BE2C (cell line): ENCODE measurements around the gene IFT52.

Experiments used
- DNase-seq: peaks from one replicate; pipeline ENCODE4 v3.0.0-alpha.2; 2020
- H3K27me3 ChIP-seq: fragments of 250-450 bp; sonication (Bioruptor Pico); 2 replicates; pipeline ENCODE4 v1.5.1; 2020; ENCODE audit warnings: mild to moderate bottlenecking
- H3K36me3 ChIP-seq: fragments of 250-450 bp; sonication (Bioruptor Pico); 2 replicates; pipeline ENCODE4 v1.5.1; 2020; ENCODE audit warnings: mild to moderate bottlenecking
- H3K4me1 ChIP-seq: fragments of 250-450 bp; sonication (Bioruptor Pico); 2 replicates; pipeline ENCODE4 v1.5.1; 2020
- H3K4me3 ChIP-seq: 2 replicates; pipeline ENCODE4 v1.5.1; 2011; ENCODE audit warnings: low read depth, low read length
- H3K9me3 ChIP-seq: fragments of 250-450 bp; sonication (Bioruptor Pico); 2 replicates; pipeline ENCODE4 v1.5.1; 2020
- CTCF ChIP-seq: IDR thresholded peaks from 2 replicates; pipeline ENCODE4 v1.5.1; 2012; ENCODE audit warnings: mild to moderate bottlenecking, low read depth, low read length

Gene IFT52

DNA sequence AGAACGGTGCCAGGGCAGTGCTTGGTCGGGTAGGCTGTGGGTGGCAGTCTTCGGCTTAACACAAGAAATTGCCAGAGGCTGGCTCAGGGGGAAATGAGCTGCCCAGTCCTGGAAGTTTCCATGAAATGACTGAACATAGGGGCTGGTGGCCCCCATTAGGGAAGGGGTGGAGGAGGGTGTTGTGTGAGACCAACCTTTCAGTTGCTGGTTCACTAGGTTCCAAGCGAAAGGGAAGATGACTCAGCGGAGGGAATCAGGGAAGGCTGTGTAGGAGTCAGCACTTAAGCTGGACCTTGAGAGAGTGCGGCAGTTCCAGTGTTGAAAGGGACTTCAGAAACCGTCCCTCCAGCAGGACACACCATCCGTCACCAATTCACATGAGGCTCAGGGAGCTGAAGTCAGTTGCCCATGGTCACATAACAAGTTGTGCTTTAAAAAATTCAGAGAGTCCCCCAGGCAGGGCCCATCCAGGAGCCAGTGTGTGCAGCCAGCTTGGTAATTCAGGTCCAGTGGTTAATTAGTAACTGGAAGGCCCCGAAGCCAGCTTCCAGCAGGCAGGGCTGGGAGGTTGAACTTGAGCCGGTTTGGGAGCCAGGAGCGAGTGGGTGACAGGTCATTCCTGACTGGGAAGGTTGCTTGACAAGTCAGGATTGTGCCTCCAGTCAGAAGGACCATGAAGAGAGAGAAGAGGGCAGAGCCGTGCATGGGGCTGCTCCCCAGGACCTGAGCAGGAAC lies 32.2 kb upstream of the IFT52 start, which contains the start of gene SGK2:
Gene SGK2 (plus strand): TSS at position 616 of the 735 bp plus-strand sequence. CDS start 7,469 bp downstream, outside the sequence.
- H3K4me3 ChIP-seq, result no peak within 1 kb of the TSS
- no peaks in the 10 kb centered on the region for H3K27me3 ChIP-seq
- no peaks in the 10 kb centered on the region for H3K36me3 ChIP-seq
- DNase-seq, result no peak
- peaks cover 7% of the 10 kb centered on the region for H3K4me1 ChIP-seq
- no peak for TF ChIP-seq CTCF
- H3K9me3 ChIP-seq, result no peaks in the 10 kb centered on the region

DNA sequence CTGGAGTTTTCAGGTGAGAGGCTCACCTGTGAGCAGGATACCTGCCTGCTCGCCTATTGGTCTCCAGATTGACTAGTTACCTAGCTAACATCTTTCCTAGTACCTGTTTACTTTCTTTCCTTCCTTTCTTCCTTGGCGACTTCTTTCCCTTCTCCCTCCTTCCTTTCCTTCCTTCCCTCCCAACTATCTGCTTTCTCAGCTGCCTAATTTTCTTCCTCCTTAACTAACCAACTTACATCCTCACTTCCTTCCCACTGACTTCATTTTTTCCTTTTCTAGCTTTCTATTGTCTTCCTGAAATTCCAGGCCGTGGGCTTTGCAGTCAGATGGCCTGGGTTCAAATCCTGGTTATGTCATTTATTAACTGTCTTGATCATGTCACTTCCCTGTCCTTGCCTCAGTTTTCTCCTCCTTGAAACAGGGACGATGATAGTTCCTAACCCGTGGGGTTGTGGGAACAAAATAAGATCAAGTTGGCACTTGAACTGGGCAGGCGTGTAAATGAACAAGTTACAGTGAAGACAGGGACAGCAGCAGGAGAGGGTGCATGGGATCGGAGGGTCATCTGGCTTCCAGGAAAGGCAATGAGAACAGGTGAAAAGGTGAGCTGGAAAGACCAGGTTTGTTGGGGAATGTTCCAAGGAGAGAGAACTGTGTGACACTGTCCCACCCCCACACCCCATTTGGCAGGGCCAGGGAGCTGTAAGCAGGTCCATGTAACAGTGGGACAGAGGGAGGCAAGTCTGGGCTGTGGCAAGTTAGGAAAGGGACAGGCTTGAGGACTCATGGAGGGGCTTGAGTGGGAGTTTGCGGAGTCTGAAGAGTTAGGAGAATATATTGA lies 31.4 kb upstream of the IFT52 start:
- no peak for DNase-seq
- H3K9me3 ChIP-seq, result no peaks in the 10 kb centered on the region
- no peak for TF ChIP-seq CTCF
- no peaks in the 10 kb centered on the region for H3K27me3 ChIP-seq
- no peak overlapping the region for H3K4me3 ChIP-seq
- peaks cover 7% of the 10 kb centered on the region for H3K4me1 ChIP-seq
- no peaks in the 10 kb centered on the region for H3K36me3 ChIP-seq

DNA sequence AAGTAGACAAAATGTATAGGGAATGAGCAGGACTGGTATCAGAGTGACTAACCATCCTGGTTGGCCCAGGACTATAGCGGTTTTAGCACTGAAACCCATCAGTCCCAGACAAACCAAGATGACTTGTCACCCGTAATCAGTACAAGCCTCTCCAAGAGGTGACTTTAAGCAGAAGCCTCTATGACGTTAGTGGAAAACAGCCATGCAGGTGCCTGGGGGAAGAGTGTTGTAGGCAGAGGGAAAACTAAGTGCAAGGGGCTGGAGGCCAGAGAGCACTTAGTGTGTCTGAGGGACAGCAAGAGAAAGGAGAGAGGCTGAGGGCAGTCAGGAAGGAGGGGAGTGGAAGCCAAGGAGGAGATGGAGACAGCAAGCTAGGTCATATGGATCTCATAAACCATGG lies 29.8 kb upstream of the IFT52 start:
- Histone ChIP-seq H3K9me3 (no peaks in the 10 kb centered on the region), H3K4me1 (peaks cover 7% of the 10 kb centered on the region), H3K27me3 (no peaks in the 10 kb centered on the region), H3K4me3 (no peak overlapping the region), H3K36me3 (no peaks in the 10 kb centered on the region)
- no peak for DNase-seq
- no peak for TF ChIP-seq CTCF

DNA sequence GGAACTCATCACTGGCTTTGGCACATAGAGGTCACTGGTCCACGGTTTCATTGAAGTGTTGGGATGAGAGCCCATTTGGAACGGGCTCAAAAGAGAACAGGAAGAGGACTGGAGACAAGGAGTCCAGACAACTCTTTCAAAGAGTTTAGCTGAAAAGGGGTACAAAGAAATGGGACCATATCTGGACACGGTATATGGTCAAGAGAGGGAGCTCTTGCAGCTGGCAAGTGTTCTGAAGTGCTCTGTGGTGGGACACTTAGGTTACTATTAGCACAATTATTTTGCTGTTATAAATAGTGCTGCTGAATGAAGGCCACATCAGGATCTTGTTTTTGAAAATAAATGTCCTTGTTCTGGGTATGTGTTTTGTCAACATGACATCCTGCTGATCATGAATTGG lies 27.3 kb upstream of the IFT52 start:
- H3K4me1 ChIP-seq, result no peaks in the 10 kb centered on the region
- H3K4me3 ChIP-seq, result no peak overlapping the region
- DNase-seq, result no peak
- TF ChIP-seq CTCF, result no peak
- no peaks in the 10 kb centered on the region for H3K9me3 ChIP-seq
- H3K27me3 ChIP-seq, result no peaks in the 10 kb centered on the region
- H3K36me3 ChIP-seq, result no peaks in the 10 kb centered on the region

- DNase-seq, result no peak
- H3K4me1 ChIP-seq, result no peaks in the 10 kb centered on the region
- no peaks in the 10 kb centered on the region for H3K27me3 ChIP-seq
- no peaks in the 10 kb centered on the region for H3K36me3 ChIP-seq
- H3K9me3 ChIP-seq, result no peaks in the 10 kb centered on the region
- H3K4me3 ChIP-seq, result no peak overlapping the region
- no peak for TF ChIP-seq CTCF
Observed at GRCh38 chr20:43563991-43564390, 26.7 kb upstream of the IFT52 start.

DNA sequence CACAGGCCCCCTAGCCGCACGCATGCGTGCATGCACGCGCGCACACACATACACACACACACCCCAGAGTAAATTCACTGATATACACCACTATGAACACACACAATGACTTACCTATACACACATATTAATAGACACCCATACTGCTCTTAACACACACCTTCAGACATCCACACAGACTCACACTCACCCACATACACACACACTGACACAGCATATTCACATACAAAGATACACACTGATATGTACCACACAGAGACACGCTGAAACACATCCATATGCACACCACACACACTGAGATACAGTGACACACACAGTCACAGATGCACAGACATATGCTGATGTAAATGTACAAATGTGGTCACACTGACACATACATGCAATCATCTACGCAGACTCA lies 26.3 kb upstream of the IFT52 start:
- DNase-seq, result no peak
- Histone ChIP-seq H3K27me3 (no peaks in the 10 kb centered on the region), H3K4me3 (no peak overlapping the region), H3K36me3 (no peaks in the 10 kb centered on the region), H3K4me1 (no peaks in the 10 kb centered on the region), H3K9me3 (no peaks in the 10 kb centered on the region)
- TF ChIP-seq CTCF, result no peak
